ENCODE results near the gene VANGL2.

Gene VANGL2

DNA sequence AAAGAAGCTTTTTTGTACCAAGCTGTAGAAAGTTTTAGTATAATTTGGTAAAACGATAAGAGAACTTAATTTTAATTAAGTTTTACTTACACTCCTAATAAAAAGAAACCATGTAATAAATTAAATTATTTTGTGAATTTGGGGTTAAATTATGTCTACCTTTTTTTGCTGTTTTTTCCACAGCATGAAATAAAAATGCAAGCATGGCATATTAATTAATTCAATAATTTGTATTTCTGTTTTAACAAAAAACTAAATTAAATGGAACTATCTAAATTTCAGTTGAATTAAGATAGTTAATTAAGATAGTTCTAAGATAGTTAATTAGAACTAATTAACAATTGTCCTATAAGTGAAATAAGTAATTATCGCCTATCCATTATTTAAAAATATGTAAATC, 39.4 kb downstream of the VANGL2 start:
- TF ChIP-seq CSDC2 (CRISPR knock-in tag; IDR thresholded peaks at IDR 0.05), result no peak
- no peak for ATAC-seq

- TF ChIP-seq ZFP30 (CRISPR knock-in tag; IDR thresholded peaks at IDR 0.05), result no peak
- no peak for TF ChIP-seq ZFP3 (CRISPR knock-in tag; IDR thresholded peaks at IDR 0.05)
- TF ChIP-seq RARB (CRISPR knock-in tag; IDR thresholded peaks at IDR 0.05), result no peak
- TF ChIP-seq CSDC2 (CRISPR knock-in tag; IDR thresholded peaks at IDR 0.05), result no peak
- no peak for TF ChIP-seq SNAI2 (CRISPR knock-in tag; IDR thresholded peaks at IDR 0.05)
- no peak for TF ChIP-seq CSRNP3 (CRISPR knock-in tag; IDR thresholded peaks at IDR 0.05)
- TF ChIP-seq ZC3H10 (CRISPR knock-in tag; IDR thresholded peaks at IDR 0.05), result no peak
- TF ChIP-seq, protein P1, sequence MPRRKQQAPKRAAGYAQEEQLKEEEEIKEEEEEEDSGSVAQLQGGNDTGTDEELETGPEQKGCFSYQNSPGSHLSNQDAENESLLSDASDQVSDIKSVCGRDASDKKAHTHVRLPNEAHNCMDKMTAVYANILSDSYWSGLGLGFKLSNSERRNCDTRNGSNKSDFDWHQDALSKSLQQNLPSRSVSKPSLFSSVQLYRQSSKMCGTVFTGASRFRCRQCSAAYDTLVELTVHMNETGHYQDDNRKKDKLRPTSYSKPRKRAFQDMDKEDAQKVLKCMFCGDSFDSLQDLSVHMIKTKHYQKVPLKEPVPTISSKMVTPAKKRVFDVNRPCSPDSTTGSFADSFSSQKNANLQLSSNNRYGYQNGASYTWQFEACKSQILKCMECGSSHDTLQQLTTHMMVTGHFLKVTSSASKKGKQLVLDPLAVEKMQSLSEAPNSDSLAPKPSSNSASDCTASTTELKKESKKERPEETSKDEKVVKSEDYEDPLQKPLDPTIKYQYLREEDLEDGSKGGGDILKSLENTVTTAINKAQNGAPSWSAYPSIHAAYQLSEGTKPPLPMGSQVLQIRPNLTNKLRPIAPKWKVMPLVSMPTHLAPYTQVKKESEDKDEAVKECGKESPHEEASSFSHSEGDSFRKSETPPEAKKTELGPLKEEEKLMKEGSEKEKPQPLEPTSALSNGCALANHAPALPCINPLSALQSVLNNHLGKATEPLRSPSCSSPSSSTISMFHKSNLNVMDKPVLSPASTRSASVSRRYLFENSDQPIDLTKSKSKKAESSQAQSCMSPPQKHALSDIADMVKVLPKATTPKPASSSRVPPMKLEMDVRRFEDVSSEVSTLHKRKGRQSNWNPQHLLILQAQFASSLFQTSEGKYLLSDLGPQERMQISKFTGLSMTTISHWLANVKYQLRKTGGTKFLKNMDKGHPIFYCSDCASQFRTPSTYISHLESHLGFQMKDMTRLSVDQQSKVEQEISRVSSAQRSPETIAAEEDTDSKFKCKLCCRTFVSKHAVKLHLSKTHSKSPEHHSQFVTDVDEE (CRISPR knock-in tag; IDR thresholded peaks at IDR 0.05), result no peak
- ATAC-seq, result no peak
These were observed 46.7 kb downstream of the VANGL2 start for GRCh38 chr1:160446945-160447600.

- ATAC-seq, result no peak
- TF ChIP-seq ZNF70 (CRISPR knock-in tag; IDR thresholded peaks at IDR 0.05) (no peak), ZFP30 (CRISPR knock-in tag; IDR thresholded peaks at IDR 0.05) (no peak), ESRRG (CRISPR knock-in tag; IDR thresholded peaks at IDR 0.05) (no peak), ZC3H10 (CRISPR knock-in tag; IDR thresholded peaks at IDR 0.05) (no peak), GLIS3 (CRISPR knock-in tag; IDR thresholded peaks at IDR 0.05) (no peak), RARB (CRISPR knock-in tag; IDR thresholded peaks at IDR 0.05) (no peak)
These were observed 49.1 kb downstream of the VANGL2 start for GRCh38 chr1:160449494-160449893.

- TF ChIP-seq ZNF8 (CRISPR knock-in tag; IDR thresholded peaks at IDR 0.05) (no peak), TOX (CRISPR knock-in tag; IDR thresholded peaks at IDR 0.05; ENCODE audit: borderline replicate concordance) (no peak), ZNF70 (CRISPR knock-in tag; IDR thresholded peaks at IDR 0.05) (no peak), CSDC2 (CRISPR knock-in tag; IDR thresholded peaks at IDR 0.05) (no peak), POU6F1 (CRISPR knock-in tag; IDR thresholded peaks at IDR 0.05; ENCODE audit: borderline replicate concordance, low read depth) (no peak), SNAI2 (CRISPR knock-in tag; IDR thresholded peaks at IDR 0.05) (no peak), PPARA (CRISPR knock-in tag; IDR thresholded peaks at IDR 0.05; ENCODE audit: borderline replicate concordance) (no peak), OSR1 (CRISPR knock-in tag; IDR thresholded peaks at IDR 0.05) (no peak)
- TF ChIP-seq, protein P2, sequence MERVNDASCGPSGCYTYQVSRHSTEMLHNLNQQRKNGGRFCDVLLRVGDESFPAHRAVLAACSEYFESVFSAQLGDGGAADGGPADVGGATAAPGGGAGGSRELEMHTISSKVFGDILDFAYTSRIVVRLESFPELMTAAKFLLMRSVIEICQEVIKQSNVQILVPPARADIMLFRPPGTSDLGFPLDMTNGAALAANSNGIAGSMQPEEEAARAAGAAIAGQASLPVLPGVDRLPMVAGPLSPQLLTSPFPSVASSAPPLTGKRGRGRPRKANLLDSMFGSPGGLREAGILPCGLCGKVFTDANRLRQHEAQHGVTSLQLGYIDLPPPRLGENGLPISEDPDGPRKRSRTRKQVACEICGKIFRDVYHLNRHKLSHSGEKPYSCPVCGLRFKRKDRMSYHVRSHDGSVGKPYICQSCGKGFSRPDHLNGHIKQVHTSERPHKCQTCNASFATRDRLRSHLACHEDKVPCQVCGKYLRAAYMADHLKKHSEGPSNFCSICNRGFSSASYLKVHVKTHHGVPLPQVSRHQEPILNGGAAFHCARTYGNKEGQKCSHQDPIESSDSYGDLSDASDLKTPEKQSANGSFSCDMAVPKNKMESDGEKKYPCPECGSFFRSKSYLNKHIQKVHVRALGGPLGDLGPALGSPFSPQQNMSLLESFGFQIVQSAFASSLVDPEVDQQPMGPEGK (CRISPR knock-in tag; IDR thresholded peaks at IDR 0.05; ENCODE audit: borderline replicate concordance), result no peak
- TF ChIP-seq, protein P1 (CRISPR knock-in tag; IDR thresholded peaks at IDR 0.05), result no peak
These were observed 50.9 kb downstream of the VANGL2 start for GRCh38 chr1:160451119-160451858.

More at GRCh38 chr1:160451119-160451858, 50.9 kb downstream of the VANGL2 start:
- ATAC-seq, result no peak

Data from SK-N-SH treated with all-trans-retinoic acid at 6 μM for 48 hours (cell line).